IMR-90 (cell line): ENCODE measurements around the gene CATSPER4. TPM values are rescaled to one million over a fixed set of nuclear protein-coding genes. Genes with fewer than 3 reads are reported as not detected.

Experiments used
- ATAC-seq: fragments of 200-7000 bp; cut with Tn5 transposase; 2 replicates; pipeline ENCODE4 v1.9.1; 2020; ENCODE audit warnings: low read depth, mild to moderate bottlenecking, moderate library complexity
- BruUV-seq: library from RNA; stranded (reverse); fragments of 400-500 nt; replicated peaks from 2 replicates; lab custom pipeline; 2021; lab: Mats Ljungman, UMichigan
- CTCF ChIA-PET: fragments of 300-600 bp; formaldehyde crosslinking; extraction: SDS; loops from one replicate; lab custom pipeline; 2021; ENCODE audit warnings: antibody characterized with exemption; lab: Yijun Ruan, JAX
- POLR2A ChIA-PET: fragments of 300-600 bp; sonication (Branson Sonifier 250); formaldehyde crosslinking; loops from one replicate; lab custom pipeline; 2022; ENCODE audit warnings: antibody characterized with exemption; ENCODE audit not compliant: unreplicated experiment; lab: Charles Lee
- DNase-seq: peaks from one replicate; pipeline ENCODE4 v3.0.0; 2013
- H2AFZ ChIP-seq: replicated peaks from 2 replicates; pipeline ENCODE3; 2013; ENCODE audit warnings: low read length, mild to moderate bottlenecking; ENCODE audit not compliant: poor library complexity
- H2AK5ac ChIP-seq: 2 replicates; pipeline ENCODE4 v1.6.1; 2013; ENCODE audit warnings: low read depth, low read length, inconsistent platforms
- H2AK9ac ChIP-seq: replicated peaks from 2 replicates; pipeline ENCODE3; 2013; ENCODE audit warnings: mild to moderate bottlenecking, low read depth, low read length, moderate library complexity; ENCODE audit not compliant: poor library complexity
- H2BK120ac ChIP-seq: 2 replicates; pipeline ENCODE4 v1.6.1; 2013; ENCODE audit warnings: low read depth, low read length, inconsistent platforms
- H2BK15ac ChIP-seq: 3 replicates; pipeline ENCODE4 v1.6.1; 2013; ENCODE audit warnings: low read depth, low read length, inconsistent platforms
- H2BK20ac ChIP-seq: 2 replicates; pipeline ENCODE4 v1.6.1; 2013; ENCODE audit warnings: low read depth, mild to moderate bottlenecking, inconsistent platforms, low read length, moderate library complexity
- H2BK5ac ChIP-seq: 2 replicates; pipeline ENCODE4 v1.6.1; 2013; ENCODE audit warnings: mild to moderate bottlenecking, low read depth, low read length, inconsistent platforms; ENCODE audit not compliant: poor library complexity, severe bottlenecking
- H3K14ac ChIP-seq: replicated peaks from 2 replicates; pipeline ENCODE4 v1.6.1; 2013; ENCODE audit warnings: low read depth, low read length, inconsistent platforms
- H3K18ac ChIP-seq: 2 replicates; pipeline ENCODE4 v1.6.1; 2013; ENCODE audit warnings: low read depth, low read length, control low read depth
- H3K23ac ChIP-seq: 2 replicates; pipeline ENCODE4 v1.6.1; 2013; ENCODE audit warnings: low read depth, low read length, inconsistent platforms
- H3K27ac ChIP-seq: 2 replicates; pipeline ENCODE4 v1.5.1; 2013; ENCODE audit warnings: mild to moderate bottlenecking, control low read depth, low read length; ENCODE audit not compliant: insufficient read depth
- H3K27me3 ChIP-seq: 2 replicates; pipeline ENCODE4 v1.6.1; 2013; ENCODE audit warnings: low read length; ENCODE audit not compliant: control insufficient read depth, insufficient read depth
- H3K36me3 ChIP-seq: 2 replicates; pipeline ENCODE4 v1.6.1; 2013; ENCODE audit warnings: low read length, mixed read lengths; ENCODE audit not compliant: control insufficient read depth, insufficient read depth
- H3K4ac ChIP-seq: 2 replicates; pipeline ENCODE4 v1.6.1; 2013; ENCODE audit warnings: low read depth, low read length, inconsistent platforms
- H3K4me1 ChIP-seq: 2 replicates; pipeline ENCODE4 v1.6.1; 2013; ENCODE audit warnings: low read length, mixed read lengths; ENCODE audit not compliant: control insufficient read depth, insufficient read depth
- H3K4me2 ChIP-seq: 2 replicates; pipeline ENCODE4 v1.6.1; 2013; ENCODE audit warnings: low read depth, mild to moderate bottlenecking, control low read depth, low read length, moderate library complexity
- H3K4me3 ChIP-seq: 2 replicates; pipeline ENCODE4 v1.5.1; 2013; ENCODE audit warnings: low read depth, mild to moderate bottlenecking, control low read depth, low read length, moderate library complexity; ENCODE audit not compliant: insufficient read depth
- H3K56ac ChIP-seq: 2 replicates; pipeline ENCODE4 v1.6.1; 2013; ENCODE audit warnings: low read length, inconsistent platforms; ENCODE audit not compliant: insufficient read depth; ENCODE audit errors: extremely low read depth
- H3K79me1 ChIP-seq, 2 experiments: 2 replicates each; pipeline ENCODE4 v1.6.1; 2013; ENCODE audit warnings: low read length in 2 of 2, inconsistent platforms in 1 of 2, low read depth in 1 of 2
- H3K9ac ChIP-seq: 2 replicates; pipeline ENCODE4 v1.6.1; 2013; ENCODE audit warnings: low read depth, low read length, control low read depth
- H3K9me1 ChIP-seq: 2 replicates; pipeline ENCODE4 v1.6.1; 2013; ENCODE audit warnings: low read length, inconsistent platforms; ENCODE audit not compliant: insufficient read depth
- H3K9me3 ChIP-seq: 2 replicates; pipeline ENCODE4 v1.6.1; 2013; ENCODE audit warnings: low read length; ENCODE audit not compliant: control insufficient read depth, insufficient read depth
- H4K20me1 ChIP-seq: 2 replicates; pipeline ENCODE4 v1.6.1; 2013; ENCODE audit warnings: low read length, inconsistent platforms; ENCODE audit not compliant: insufficient read depth
- H4K5ac ChIP-seq: 2 replicates; pipeline ENCODE4 v1.6.1; 2013; ENCODE audit warnings: mild to moderate bottlenecking, low read depth, low read length, control low read depth
- H4K8ac ChIP-seq, 2 experiments: 2 replicates each; pipeline ENCODE4 v1.6.1; 2013; ENCODE audit warnings: low read depth in 2 of 2, low read length in 2 of 2, control low read depth in 1 of 2, inconsistent platforms in 1 of 2
- H4K91ac ChIP-seq: 2 replicates; pipeline ENCODE4 v1.6.1; 2013; ENCODE audit warnings: low read depth, low read length, inconsistent platforms; ENCODE audit not compliant: insufficient read depth
- CHD1 ChIP-seq: IDR thresholded peaks from 2 replicates; pipeline ENCODE4 v1.6.1; 2012; ENCODE audit warnings: low read depth, low read length, improper control_type of control experiment
- CTCF ChIP-seq: conservative IDR thresholded peaks from 2 replicates; pipeline ENCODE4 v1.5.1; 2012; ENCODE audit warnings: mild to moderate bottlenecking, low read depth, low read length, improper control_type of control experiment
- MAFK ChIP-seq: IDR thresholded peaks from 2 replicates; pipeline ENCODE4 v1.6.1; 2012; ENCODE audit warnings: low read depth, low read length, improper control_type of control experiment
- NFE2L2 ChIP-seq: fragments of 150-350 bp; IDR thresholded peaks from 2 replicates; pipeline ENCODE4 v1.6.1; 2016; ENCODE audit warnings: low read depth, mild to moderate bottlenecking, low read length
- RCOR1 ChIP-seq: IDR thresholded peaks from 2 replicates; pipeline ENCODE4 v1.6.1; 2012; ENCODE audit warnings: mild to moderate bottlenecking, low read length, improper control_type of control experiment; ENCODE audit not compliant: insufficient replicate concordance
- WGBS, 2 experiments: methylation state at CpG; one replicate each; pipeline versions ENCODE4 v1.1.5 to v1.1.7; 2013; ENCODE audit warnings: missing lambda C conversion rate in 2 of 2; ENCODE audit not compliant: insufficient read length in 1 of 2; ENCODE audit errors: extremely low coverage in 2 of 2; 5-methylcytosine and 5-hydroxymethylcytosine counted together
- dilution Hi-C: fragments of 300-500 bp; cut with HindIII; formaldehyde crosslinking; loops from one replicate; pipeline ENCODE4 v1.14.3; 2018; ENCODE audit warnings: low sequenced_read_pairs; ENCODE audit not compliant: unreplicated experiment
- in situ Hi-C: fragments of 300-500 bp; cut with MboI; formaldehyde crosslinking; loops from 3 replicates; pipeline ENCODE4 v1.14.3; 2019; ENCODE audit warnings: low sequenced_read_pairs, inconsistent platforms, mixed read lengths
- intact Hi-C: fragments of 100-400 bp; cut with micrococcal nuclease; formaldehyde crosslinking; loops from 2 replicates; pipeline ENCODE4 v1.10.0; 2022
- polyA plus RNA-seq, 3 experiments: library from polyadenylated mRNA; depleted of rRNA; stranded (reverse); fragments of >200 nt; gene quantifications; 2 replicates each; pipeline ENCODE4 v1.2.3, GENCODE V29; 2012; ENCODE audit warnings: low replicate concordance in 1 of 3
- total RNA-seq: library from RNA; depleted of rRNA; stranded (reverse); fragments of >200 nt; gene quantifications from 2 replicates; pipeline ENCODE4 v1.2.3, GENCODE V29; 2012

The CATSPER4 gene
- total and polyA plus RNA-seq, 2 of the 4 experiments (the other 2 are of a cell fraction): not detected

- ChIA-PET CTCF (no interaction called here), POLR2A (no interaction called here)
- no peak for TF ChIP-seq RCOR1
- TF ChIP-seq CTCF: no peak
- TF ChIP-seq MAFK: no peak
- TF ChIP-seq NFE2L2: no peak
- no peak for TF ChIP-seq CHD1
- 91% methylated on average over 16 of the region's 21 CpGs; no CpG with 5 or more reads in 1 of the 2 experiments for whole genome bisulfite sequencing, 2 experiments
- H2BK120ac ChIP-seq: no peak overlapping the region
- H3K27ac ChIP-seq: no peak overlapping the region
- H2AK9ac ChIP-seq: no peak overlapping the region
- H3K9me1 ChIP-seq: no peaks in the 10 kb centered on the region
- H3K4me3 ChIP-seq: no peak overlapping the region
- H3K9ac ChIP-seq: no peak overlapping the region
- H3K36me3 ChIP-seq: no peaks in the 10 kb centered on the region
- H3K4me1 ChIP-seq: no peaks in the 10 kb centered on the region
- in situ Hi-C loops (no loop called here), dilution Hi-C loops (no loop called here), intact Hi-C loops (no loop called here)
- H2BK15ac ChIP-seq: no peak overlapping the region
- DNase-seq (no peak), ATAC-seq (no peak)
- no TSS peak for BruUV-seq
- no peak overlapping the region for H2AK5ac ChIP-seq
- H2BK5ac ChIP-seq: no peak overlapping the region
- no peak overlapping the region for H3K23ac ChIP-seq
- H3K4me2 ChIP-seq: no peak overlapping the region
- H4K5ac ChIP-seq: no peak overlapping the region
- no peak overlapping the region for H3K14ac ChIP-seq
- H4K8ac ChIP-seq: no peak overlapping the region
- no peak overlapping the region for H3K4ac ChIP-seq
- peaks cover 3% of the 10 kb centered on the region for H3K27me3 ChIP-seq
- no peak overlapping the region for H2BK20ac ChIP-seq
- no peak overlapping the region for H4K91ac ChIP-seq
- no peaks in the 10 kb centered on the region for H3K79me1 ChIP-seq
- no peaks in the 10 kb centered on the region for H4K20me1 ChIP-seq
- H3K9me3 ChIP-seq: no peaks in the 10 kb centered on the region
- H2AFZ ChIP-seq: no peak overlapping the region
- no peak overlapping the region for H3K56ac ChIP-seq
- no peak overlapping the region for H3K18ac ChIP-seq
Measured at GRCh38 chr1:26184883-26185282, 5.5 kb upstream of the CATSPER4 start.
